NCI-H526 (cell line): Measurements from ENCODE around the gene BABAM2.

ENCODE experiments used
- DNase-seq, 2 experiments: peaks; one replicate each; lab custom pipeline; 2025; lab: John Stamatoyannopoulos, UW

The BABAM2 gene

GRCh38 chr2:27911458-27912210, 21.1 kb downstream of the BABAM2 start:
- no peak for DNase-seq

- DNase-seq, result no peak
Observed at GRCh38 chr2:27912512-27912911, 22.0 kb downstream of the BABAM2 start.

- no peak for DNase-seq
Observed at GRCh38 chr2:27914041-27914804, 23.7 kb downstream of the BABAM2 start.

- peak in 1 of 2 experiments; percentile 21 for DNase-seq
Observed at GRCh38 chr2:27914805-27915175, 24.3 kb downstream of the BABAM2 start.

GRCh38 chr2:27915191-27915590, 24.7 kb downstream of the BABAM2 start:
- DNase-seq, result no peak

- peak; percentile 82 to 87 for DNase-seq
Observed at GRCh38 chr2:27915874-27916273, 25.3 kb downstream of the BABAM2 start.

GRCh38 chr2:27916293-27916995, 25.9 kb downstream of the BABAM2 start:
- DNase-seq, result peak in 1 of 2 experiments; percentile 13

- DNase-seq, result no peak
Observed at GRCh38 chr2:27920148-27920885, 29.8 kb downstream of the BABAM2 start.

- no peak for DNase-seq
Observed at GRCh38 chr2:27921424-27921823, 30.9 kb downstream of the BABAM2 start.

GRCh38 chr2:27921880-27922547, 31.5 kb downstream of the BABAM2 start:
- DNase-seq, result no peak

GRCh38 chr2:27922842-27923241, 32.3 kb downstream of the BABAM2 start:
- no peak for DNase-seq

- no peak for DNase-seq
Observed at GRCh38 chr2:27925766-27926472, 35.4 kb downstream of the BABAM2 start.

GRCh38 chr2:27929916-27930486, 39.5 kb downstream of the BABAM2 start:
- DNase-seq, result no peak

GRCh38 chr2:27931361-27931950, 40.9 kb downstream of the BABAM2 start:
- no peak for DNase-seq

- no peak for DNase-seq
Observed at GRCh38 chr2:27932396-27932795, 41.9 kb downstream of the BABAM2 start.

GRCh38 chr2:27935026-27935425, 44.5 kb downstream of the BABAM2 start:
- DNase-seq, result no peak

- DNase-seq, result no peak
Observed at GRCh38 chr2:27940090-27940671, 49.7 kb downstream of the BABAM2 start.

- no peak for DNase-seq
Observed at GRCh38 chr2:27940982-27941381, 50.5 kb downstream of the BABAM2 start.

GRCh38 chr2:27942612-27943547, 52.4 kb downstream of the BABAM2 start:
- DNase-seq, result no peak
